ENCODE data around the gene MAP3K3.

Gene MAP3K3

DNA sequence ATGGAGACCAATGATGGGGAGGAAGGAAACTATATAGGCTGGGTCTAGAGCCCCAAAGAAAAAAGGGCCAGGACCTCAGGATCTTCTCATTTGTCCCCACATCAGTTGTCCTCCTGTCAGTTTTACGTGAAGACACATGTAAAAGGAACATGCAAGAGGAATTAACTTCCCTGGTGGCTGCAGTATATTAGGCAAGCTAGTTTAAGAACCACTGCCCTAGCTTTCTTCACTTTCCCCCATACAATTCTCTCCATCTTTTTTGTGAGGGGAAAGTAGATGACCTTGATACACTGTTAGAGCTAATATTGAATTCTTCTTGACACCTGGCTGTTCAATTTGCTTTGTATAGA is 2.3 kb downstream of the MAP3K3 start:
- Histone ChIP-seq H3K9ac (ENCODE audit: low read length) (no peak overlapping the region), H3K36me3 (ENCODE audit: insufficient read depth, low read length) (no peaks in the 10 kb centered on the region), H3K4me1 (ENCODE audit: insufficient read depth, low read length) (peaks cover 42% of the 10 kb centered on the region), H3K27ac (ENCODE audit: low read depth, low read length) (no peak overlapping the region), H3K9me3 (ENCODE audit: low read length) (no peaks in the 10 kb centered on the region), H3K27me3 (ENCODE audit: control insufficient read depth in 1 of 2, insufficient read depth in 2 of 2, low read length in 2 of 2) (no peaks in the 10 kb centered on the region), H3K4me3 (ENCODE audit: low read depth in 1 of 2, low read length in 2 of 2) (no peak overlapping the region)

DNA sequence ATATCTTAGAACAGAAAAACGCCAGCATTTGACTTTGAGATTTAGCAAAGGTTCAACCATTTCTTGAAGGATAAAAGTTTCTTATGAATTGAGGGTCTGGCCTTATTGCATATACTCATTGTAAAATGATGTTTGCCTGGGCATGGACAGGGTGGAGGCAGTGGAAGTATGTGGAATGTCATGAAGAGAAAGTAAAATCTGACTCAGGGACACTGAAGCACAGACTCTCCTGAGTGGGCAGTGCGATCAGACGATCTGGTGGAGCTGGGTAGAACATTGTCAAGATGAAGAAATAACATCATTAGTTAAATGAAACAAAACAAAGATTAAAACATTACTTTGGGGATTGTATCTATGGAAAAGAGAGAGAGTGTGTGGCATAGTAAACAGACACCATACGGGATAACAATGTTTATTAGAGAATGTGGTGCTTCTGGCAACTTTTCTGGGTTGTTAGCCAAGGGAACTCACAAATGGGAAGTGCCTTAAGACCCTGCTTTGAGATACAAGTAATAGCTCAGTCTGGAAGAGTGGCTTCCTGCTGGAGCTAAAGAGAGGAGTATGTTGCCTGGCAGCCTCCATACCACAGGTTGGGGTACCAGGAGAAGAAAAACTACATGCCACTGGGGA is 4.4 kb downstream of the MAP3K3 start:
- Histone ChIP-seq H3K9me3 (ENCODE audit: low read length) (no peaks in the 10 kb centered on the region), H3K9ac (ENCODE audit: low read length) (no peak overlapping the region), H3K36me3 (ENCODE audit: insufficient read depth, low read length) (no peaks in the 10 kb centered on the region), H3K27me3 (ENCODE audit: control insufficient read depth in 1 of 2, insufficient read depth in 2 of 2, low read length in 2 of 2) (no peaks in the 10 kb centered on the region), H3K4me3 (ENCODE audit: low read depth in 1 of 2, low read length in 2 of 2) (peak overlapping the region in 1 of 2 donors; percentile 9), H3K4me1 (ENCODE audit: insufficient read depth, low read length) (peaks cover 48% of the 10 kb centered on the region), H3K27ac (ENCODE audit: low read depth, low read length) (no peak overlapping the region)

DNA sequence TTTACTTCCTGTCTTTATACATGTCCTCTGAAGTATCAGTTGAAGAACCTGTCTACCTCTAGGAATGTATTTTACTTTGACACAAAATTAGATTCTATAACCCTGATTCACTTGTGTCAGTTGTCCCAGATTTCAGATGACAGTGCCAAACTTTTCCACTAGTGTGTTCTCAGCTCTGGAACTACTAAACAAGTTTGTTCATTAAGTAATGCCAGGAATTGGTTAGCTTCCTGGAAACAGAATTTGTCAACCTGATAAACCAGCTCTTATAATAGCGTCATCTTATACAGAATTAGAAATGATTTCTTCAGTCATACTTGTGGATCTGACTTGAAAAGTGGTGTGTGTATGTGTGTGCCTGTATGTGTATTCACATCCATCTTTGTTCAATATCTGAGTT is 7.4 kb downstream of the MAP3K3 start:
- Histone ChIP-seq H3K9ac (ENCODE audit: low read length) (no peak overlapping the region), H3K4me3 (ENCODE audit: low read depth in 1 of 2, low read length in 2 of 2) (no peak overlapping the region), H3K9me3 (ENCODE audit: low read length) (no peaks in the 10 kb centered on the region), H3K4me1 (ENCODE audit: insufficient read depth, low read length) (peaks cover 46% of the 10 kb centered on the region), H3K36me3 (ENCODE audit: insufficient read depth, low read length) (peaks cover 10% of the 10 kb centered on the region), H3K27me3 (ENCODE audit: control insufficient read depth in 1 of 2, insufficient read depth in 2 of 2, low read length in 2 of 2) (no peaks in the 10 kb centered on the region), H3K27ac (ENCODE audit: low read depth, low read length) (no peak overlapping the region)

DNA sequence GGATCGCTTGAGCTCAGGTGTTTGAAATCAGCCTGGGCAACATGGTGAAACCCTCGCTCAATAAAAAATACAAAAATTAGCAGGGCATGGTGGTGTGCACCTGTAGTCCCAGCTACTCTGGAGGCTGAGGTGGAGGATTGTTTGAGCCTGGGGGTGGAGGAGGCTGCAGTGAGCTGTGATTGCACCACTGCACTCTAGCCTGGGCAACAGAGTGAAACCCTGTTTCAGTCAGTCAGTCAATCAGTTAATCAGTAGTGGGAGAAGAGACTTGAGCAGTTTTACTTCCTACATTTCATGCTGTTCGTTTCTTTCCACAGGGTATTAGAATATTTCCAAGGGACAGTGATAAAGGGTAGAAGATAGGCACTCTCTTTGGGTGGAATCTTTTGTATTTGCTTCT is 8.8 kb downstream of the MAP3K3 start:
- H3K4me3 ChIP-seq (ENCODE audit: low read depth in 1 of 2, low read length in 2 of 2), result no peak overlapping the region
- H3K9me3 ChIP-seq (ENCODE audit: low read length), result no peaks in the 10 kb centered on the region
- peaks cover 46% of the 10 kb centered on the region for H3K4me1 ChIP-seq (ENCODE audit: insufficient read depth, low read length)
- peaks cover 12% of the 10 kb centered on the region for H3K36me3 ChIP-seq (ENCODE audit: insufficient read depth, low read length)
- no peak overlapping the region for H3K9ac ChIP-seq (ENCODE audit: low read length)
- H3K27ac ChIP-seq (ENCODE audit: low read depth, low read length), result no peak overlapping the region
- H3K27me3 ChIP-seq (ENCODE audit: control insufficient read depth in 1 of 2, insufficient read depth in 2 of 2, low read length in 2 of 2), result no peaks in the 10 kb centered on the region

DNA sequence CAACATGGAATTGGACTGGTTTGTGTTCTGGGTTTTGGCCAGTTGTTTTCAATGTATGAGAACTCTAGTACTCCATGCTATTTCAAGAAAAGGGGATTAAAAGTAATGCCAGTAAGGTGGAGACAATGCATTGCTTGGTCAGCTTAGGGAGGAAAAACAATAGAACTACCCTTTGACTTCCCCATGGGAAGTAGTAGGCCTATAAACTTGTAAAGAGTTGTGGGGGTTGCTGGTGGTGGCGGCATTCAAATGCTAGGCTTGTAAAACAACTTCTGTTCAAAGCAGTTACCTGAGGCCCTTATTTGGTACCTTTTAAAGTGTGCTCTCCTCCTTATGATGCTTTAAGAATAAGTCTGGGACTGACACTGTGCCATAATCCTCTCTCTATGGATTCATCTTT is 9.4 kb downstream of the MAP3K3 start:
- Histone ChIP-seq H3K9ac (ENCODE audit: low read length) (no peak overlapping the region), H3K4me1 (ENCODE audit: insufficient read depth, low read length) (peaks cover 46% of the 10 kb centered on the region), H3K9me3 (ENCODE audit: low read length) (no peaks in the 10 kb centered on the region), H3K4me3 (ENCODE audit: low read depth in 1 of 2, low read length in 2 of 2) (no peak overlapping the region), H3K36me3 (ENCODE audit: insufficient read depth, low read length) (peaks cover 15% of the 10 kb centered on the region), H3K27ac (ENCODE audit: low read depth, low read length) (no peak overlapping the region), H3K27me3 (ENCODE audit: control insufficient read depth in 1 of 2, insufficient read depth in 2 of 2, low read length in 2 of 2) (no peaks in the 10 kb centered on the region)

DNA sequence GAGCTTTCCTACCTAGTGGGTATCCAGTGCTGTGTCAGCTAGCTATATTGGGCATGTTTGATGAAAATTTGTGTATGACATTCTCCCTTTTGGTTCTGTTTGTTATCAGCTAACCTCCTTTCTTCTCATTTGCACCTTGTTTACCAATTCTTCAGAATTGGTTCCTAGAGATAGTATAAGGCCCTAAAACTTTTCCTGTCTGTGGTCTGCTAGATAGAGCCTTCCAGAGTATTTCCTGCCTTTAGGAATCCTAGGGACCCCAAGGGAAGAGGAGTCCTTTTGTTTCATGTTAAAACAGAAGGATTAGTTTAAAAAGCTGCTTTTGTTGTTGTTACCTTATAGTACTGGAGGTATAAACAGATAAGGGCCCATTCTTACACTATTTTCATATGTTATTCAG is 11.5 kb downstream of the MAP3K3 start:
- no peaks in the 10 kb centered on the region for H3K27me3 ChIP-seq (ENCODE audit: control insufficient read depth in 1 of 2, insufficient read depth in 2 of 2, low read length in 2 of 2)
- peaks cover 18% of the 10 kb centered on the region for H3K36me3 ChIP-seq (ENCODE audit: insufficient read depth, low read length)
- H3K27ac ChIP-seq (ENCODE audit: low read depth, low read length), result peak overlapping the region; percentile 16
- peaks cover 48% of the 10 kb centered on the region for H3K4me1 ChIP-seq (ENCODE audit: insufficient read depth, low read length)
- no peak overlapping the region for H3K9ac ChIP-seq (ENCODE audit: low read length)
- H3K9me3 ChIP-seq (ENCODE audit: low read length), result no peaks in the 10 kb centered on the region
- H3K4me3 ChIP-seq (ENCODE audit: low read depth in 1 of 2, low read length in 2 of 2), result no peak overlapping the region

DNA sequence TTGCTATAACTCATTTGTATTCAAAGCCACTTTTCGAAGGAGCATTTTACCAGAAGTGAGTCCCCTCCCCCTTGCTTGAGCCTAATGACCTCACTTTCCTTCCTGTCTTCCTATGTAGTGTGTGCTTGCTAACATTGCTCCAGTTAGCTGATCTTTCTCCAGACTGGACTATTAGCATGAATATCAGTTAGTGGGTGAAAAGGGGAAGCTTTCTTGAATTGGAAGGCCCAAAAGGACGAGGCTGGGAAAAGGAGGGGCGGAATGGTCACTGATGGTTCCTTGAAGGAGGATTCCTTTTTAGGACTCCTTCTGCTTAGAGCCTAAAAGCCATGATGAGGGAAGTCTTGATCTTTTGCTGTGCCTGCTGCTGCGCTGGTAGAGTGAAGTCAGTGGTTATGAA is 11.9 kb downstream of the MAP3K3 start:
- Histone ChIP-seq H3K27me3 (ENCODE audit: control insufficient read depth in 1 of 2, insufficient read depth in 2 of 2, low read length in 2 of 2) (no peaks in the 10 kb centered on the region), H3K4me1 (ENCODE audit: insufficient read depth, low read length) (peaks cover 51% of the 10 kb centered on the region), H3K36me3 (ENCODE audit: insufficient read depth, low read length) (peaks cover 18% of the 10 kb centered on the region), H3K27ac (ENCODE audit: low read depth, low read length) (peak overlapping the region; percentile 16), H3K4me3 (ENCODE audit: low read depth in 1 of 2, low read length in 2 of 2) (no peak overlapping the region), H3K9ac (ENCODE audit: low read length) (no peak overlapping the region), H3K9me3 (ENCODE audit: low read length) (no peaks in the 10 kb centered on the region)

DNA sequence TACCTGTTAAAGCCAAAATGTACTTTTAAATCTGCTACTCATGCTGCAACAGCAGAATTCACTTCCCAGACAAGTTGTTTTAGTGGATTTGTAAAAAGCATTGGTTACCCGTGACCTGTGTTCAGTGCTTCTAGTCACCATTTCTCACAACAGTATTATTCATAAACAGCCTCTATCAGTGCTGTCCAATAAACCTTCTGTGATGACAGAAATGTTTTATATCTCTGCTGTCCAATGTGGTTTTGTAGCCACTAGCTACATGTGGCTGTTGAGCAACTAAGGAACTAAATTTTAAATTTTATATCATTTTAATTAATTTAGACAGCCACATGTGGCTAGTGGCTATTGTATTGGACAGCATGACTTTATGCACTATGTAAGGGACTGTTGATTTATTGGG is 12.6 kb downstream of the MAP3K3 start:
- Histone ChIP-seq H3K4me1 (ENCODE audit: insufficient read depth, low read length) (peaks cover 55% of the 10 kb centered on the region), H3K9me3 (ENCODE audit: low read length) (no peaks in the 10 kb centered on the region), H3K9ac (ENCODE audit: low read length) (no peak overlapping the region), H3K27ac (ENCODE audit: low read depth, low read length) (peak overlapping the region; percentile 16), H3K36me3 (ENCODE audit: insufficient read depth, low read length) (peaks cover 18% of the 10 kb centered on the region), H3K27me3 (ENCODE audit: control insufficient read depth in 1 of 2, insufficient read depth in 2 of 2, low read length in 2 of 2) (no peaks in the 10 kb centered on the region), H3K4me3 (ENCODE audit: low read depth in 1 of 2, low read length in 2 of 2) (no peak overlapping the region)

DNA sequence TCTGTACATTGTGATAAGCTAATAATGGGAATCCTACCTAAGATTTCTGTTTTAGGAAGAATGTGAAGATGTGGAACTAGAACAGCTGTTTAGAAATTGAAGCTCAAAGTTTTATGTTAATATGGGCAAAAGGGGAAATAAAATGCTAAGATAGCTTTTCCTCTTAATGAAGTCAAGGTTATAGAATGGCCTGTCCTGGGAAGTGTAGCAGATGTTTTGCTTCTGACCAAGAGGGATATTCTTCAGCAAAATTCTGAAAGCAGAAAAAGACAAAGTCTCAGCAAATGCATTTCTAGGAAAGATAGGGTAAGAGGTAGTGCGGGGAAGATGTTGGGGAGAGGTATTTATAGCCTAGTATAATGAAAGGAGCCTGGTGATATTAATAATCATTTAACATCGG is 13.1 kb downstream of the MAP3K3 start:
- Histone ChIP-seq H3K4me1 (ENCODE audit: insufficient read depth, low read length) (peaks cover 55% of the 10 kb centered on the region), H3K27me3 (ENCODE audit: control insufficient read depth in 1 of 2, insufficient read depth in 2 of 2, low read length in 2 of 2) (no peaks in the 10 kb centered on the region), H3K36me3 (ENCODE audit: insufficient read depth, low read length) (peaks cover 18% of the 10 kb centered on the region), H3K27ac (ENCODE audit: low read depth, low read length) (no peak overlapping the region), H3K4me3 (ENCODE audit: low read depth in 1 of 2, low read length in 2 of 2) (no peak overlapping the region), H3K9me3 (ENCODE audit: low read length) (no peaks in the 10 kb centered on the region), H3K9ac (ENCODE audit: low read length) (no peak overlapping the region)

DNA sequence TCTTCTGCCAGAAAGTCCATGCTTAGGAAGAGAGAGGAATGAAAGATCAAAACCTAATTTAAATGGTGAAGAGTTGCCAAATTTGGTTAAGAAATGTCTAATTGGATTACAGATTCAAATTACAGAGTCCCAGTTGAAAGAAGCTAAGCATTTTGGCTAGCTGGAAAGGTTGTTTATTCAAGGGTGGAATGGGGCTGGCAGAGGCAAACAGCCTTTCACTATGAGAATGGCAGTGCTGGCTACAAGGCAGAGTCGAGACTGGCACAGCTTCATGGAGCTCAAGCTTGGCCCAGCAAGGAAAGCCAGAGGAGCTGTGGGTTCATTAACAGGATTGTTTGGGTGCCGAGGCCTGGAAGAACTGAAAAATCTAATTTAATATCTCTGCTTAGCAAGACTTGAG is 13.6 kb downstream of the MAP3K3 start:
- Histone ChIP-seq H3K4me3 (ENCODE audit: low read depth in 1 of 2, low read length in 2 of 2) (no peak overlapping the region), H3K36me3 (ENCODE audit: insufficient read depth, low read length) (peaks cover 18% of the 10 kb centered on the region), H3K27ac (ENCODE audit: low read depth, low read length) (peak overlapping the region; percentile 35), H3K9ac (ENCODE audit: low read length) (no peak overlapping the region), H3K9me3 (ENCODE audit: low read length) (no peaks in the 10 kb centered on the region), H3K4me1 (ENCODE audit: insufficient read depth, low read length) (peaks cover 52% of the 10 kb centered on the region), H3K27me3 (ENCODE audit: control insufficient read depth in 1 of 2, insufficient read depth in 2 of 2, low read length in 2 of 2) (no peaks in the 10 kb centered on the region)

DNA sequence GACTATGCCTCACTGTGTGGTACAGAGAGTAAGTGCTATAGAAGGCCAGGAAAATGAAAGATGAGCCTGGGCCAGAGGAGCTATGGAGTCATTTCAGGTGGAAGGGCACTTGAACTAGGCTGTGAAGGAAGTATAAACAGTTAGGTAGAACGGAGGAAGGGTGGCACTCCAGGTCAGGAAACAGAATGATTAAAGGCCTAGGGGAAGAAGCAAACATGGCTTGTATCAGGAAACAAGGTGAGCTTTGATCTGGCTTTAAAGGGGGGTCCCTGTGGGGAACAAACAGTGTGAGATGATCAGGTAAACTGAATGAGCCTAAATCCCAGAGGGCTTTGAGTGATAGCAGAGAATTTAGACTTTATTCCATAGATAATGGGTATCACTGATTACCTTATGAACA is 16.9 kb downstream of the MAP3K3 start:
- H3K4me3 ChIP-seq (ENCODE audit: low read depth in 1 of 2, low read length in 2 of 2), result no peak overlapping the region
- H3K4me1 ChIP-seq (ENCODE audit: insufficient read depth, low read length), result peaks cover 42% of the 10 kb centered on the region
- H3K36me3 ChIP-seq (ENCODE audit: insufficient read depth, low read length), result peaks cover 12% of the 10 kb centered on the region
- no peak overlapping the region for H3K9ac ChIP-seq (ENCODE audit: low read length)
- H3K9me3 ChIP-seq (ENCODE audit: low read length), result no peaks in the 10 kb centered on the region
- H3K27me3 ChIP-seq (ENCODE audit: control insufficient read depth in 1 of 2, insufficient read depth in 2 of 2, low read length in 2 of 2), result no peaks in the 10 kb centered on the region
- H3K27ac ChIP-seq (ENCODE audit: low read depth, low read length), result no peak overlapping the region

DNA sequence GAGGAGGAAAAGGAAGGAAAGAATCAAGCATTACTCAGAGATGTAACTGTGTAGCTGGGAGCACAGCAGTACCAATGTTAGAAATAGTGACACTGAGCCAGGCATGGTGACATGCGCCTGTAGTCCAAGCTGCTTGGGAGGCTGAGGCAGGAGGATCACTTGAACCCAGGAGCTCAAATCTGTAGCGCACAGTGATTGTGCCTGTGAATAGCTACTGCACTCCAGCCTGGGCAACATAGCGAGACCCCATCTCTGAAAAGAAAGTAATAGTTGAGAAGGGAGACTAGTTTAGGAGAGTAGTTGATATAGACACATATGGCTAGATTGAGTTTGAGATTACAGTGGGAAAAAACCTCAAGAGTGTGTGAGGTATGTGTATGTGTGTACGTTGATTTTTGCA is 17.8 kb downstream of the MAP3K3 start:
- H3K36me3 ChIP-seq (ENCODE audit: insufficient read depth, low read length), result peaks cover 6% of the 10 kb centered on the region
- no peaks in the 10 kb centered on the region for H3K27me3 ChIP-seq (ENCODE audit: control insufficient read depth in 1 of 2, insufficient read depth in 2 of 2, low read length in 2 of 2)
- H3K9me3 ChIP-seq (ENCODE audit: low read length), result no peaks in the 10 kb centered on the region
- H3K27ac ChIP-seq (ENCODE audit: low read depth, low read length), result no peak overlapping the region
- H3K4me3 ChIP-seq (ENCODE audit: low read depth in 1 of 2, low read length in 2 of 2), result no peak overlapping the region
- no peak overlapping the region for H3K9ac ChIP-seq (ENCODE audit: low read length)
- H3K4me1 ChIP-seq (ENCODE audit: insufficient read depth, low read length), result peaks cover 33% of the 10 kb centered on the region
